ENCODE results near the gene TBC1D1.

The TBC1D1 gene

DNA sequence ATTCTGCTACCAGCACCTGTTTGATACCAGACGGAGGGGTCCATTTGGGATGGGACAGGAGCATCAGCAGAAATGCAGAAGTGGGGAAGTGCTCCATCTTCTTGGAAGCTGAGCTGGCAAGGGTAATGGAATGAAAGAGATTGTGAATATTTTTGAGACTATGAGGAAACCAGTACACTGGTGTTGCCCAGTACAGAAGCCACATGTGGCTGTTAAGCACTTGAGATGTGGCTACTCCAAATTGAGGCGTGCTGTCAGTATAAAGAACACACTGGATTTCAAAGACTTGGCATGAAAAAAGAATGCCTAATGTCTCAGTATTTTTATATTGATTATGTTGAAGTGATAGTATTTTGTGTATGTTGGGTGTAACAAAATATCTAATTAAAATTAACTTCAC lies 222.7 kb downstream of the TBC1D1 start:
- TF ChIP-seq, protein P1, sequence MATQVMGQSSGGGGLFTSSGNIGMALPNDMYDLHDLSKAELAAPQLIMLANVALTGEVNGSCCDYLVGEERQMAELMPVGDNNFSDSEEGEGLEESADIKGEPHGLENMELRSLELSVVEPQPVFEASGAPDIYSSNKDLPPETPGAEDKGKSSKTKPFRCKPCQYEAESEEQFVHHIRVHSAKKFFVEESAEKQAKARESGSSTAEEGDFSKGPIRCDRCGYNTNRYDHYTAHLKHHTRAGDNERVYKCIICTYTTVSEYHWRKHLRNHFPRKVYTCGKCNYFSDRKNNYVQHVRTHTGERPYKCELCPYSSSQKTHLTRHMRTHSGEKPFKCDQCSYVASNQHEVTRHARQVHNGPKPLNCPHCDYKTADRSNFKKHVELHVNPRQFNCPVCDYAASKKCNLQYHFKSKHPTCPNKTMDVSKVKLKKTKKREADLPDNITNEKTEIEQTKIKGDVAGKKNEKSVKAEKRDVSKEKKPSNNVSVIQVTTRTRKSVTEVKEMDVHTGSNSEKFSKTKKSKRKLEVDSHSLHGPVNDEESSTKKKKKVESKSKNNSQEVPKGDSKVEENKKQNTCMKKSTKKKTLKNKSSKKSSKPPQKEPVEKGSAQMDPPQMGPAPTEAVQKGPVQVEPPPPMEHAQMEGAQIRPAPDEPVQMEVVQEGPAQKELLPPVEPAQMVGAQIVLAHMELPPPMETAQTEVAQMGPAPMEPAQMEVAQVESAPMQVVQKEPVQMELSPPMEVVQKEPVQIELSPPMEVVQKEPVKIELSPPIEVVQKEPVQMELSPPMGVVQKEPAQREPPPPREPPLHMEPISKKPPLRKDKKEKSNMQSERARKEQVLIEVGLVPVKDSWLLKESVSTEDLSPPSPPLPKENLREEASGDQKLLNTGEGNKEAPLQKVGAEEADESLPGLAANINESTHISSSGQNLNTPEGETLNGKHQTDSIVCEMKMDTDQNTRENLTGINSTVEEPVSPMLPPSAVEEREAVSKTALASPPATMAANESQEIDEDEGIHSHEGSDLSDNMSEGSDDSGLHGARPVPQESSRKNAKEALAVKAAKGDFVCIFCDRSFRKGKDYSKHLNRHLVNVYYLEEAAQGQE (IDR thresholded peaks at IDR 0.05; ENCODE audit: insufficient read depth in 1 of 2, low read depth in 2 of 2, low read length in 2 of 2): no peak
- TF ChIP-seq TAF1 (IDR thresholded peaks at IDR 0.05; ENCODE audit: borderline replicate concordance, insufficient read depth, low read length): no peak
- no peak for TF ChIP-seq FOXP2 (optimal IDR thresholded peaks at IDR 0.05; ENCODE audit: borderline replicate concordance, extremely low read depth, extremely low read length, insufficient read depth)
- no peak for TF ChIP-seq SIN3A (IDR thresholded peaks at IDR 0.05; ENCODE audit: borderline replicate concordance, insufficient read depth, low read length)
- TF ChIP-seq POLR2AphosphoS5 (IDR thresholded peaks at IDR 0.05; ENCODE audit: low read depth, low read length): no peak

DNA sequence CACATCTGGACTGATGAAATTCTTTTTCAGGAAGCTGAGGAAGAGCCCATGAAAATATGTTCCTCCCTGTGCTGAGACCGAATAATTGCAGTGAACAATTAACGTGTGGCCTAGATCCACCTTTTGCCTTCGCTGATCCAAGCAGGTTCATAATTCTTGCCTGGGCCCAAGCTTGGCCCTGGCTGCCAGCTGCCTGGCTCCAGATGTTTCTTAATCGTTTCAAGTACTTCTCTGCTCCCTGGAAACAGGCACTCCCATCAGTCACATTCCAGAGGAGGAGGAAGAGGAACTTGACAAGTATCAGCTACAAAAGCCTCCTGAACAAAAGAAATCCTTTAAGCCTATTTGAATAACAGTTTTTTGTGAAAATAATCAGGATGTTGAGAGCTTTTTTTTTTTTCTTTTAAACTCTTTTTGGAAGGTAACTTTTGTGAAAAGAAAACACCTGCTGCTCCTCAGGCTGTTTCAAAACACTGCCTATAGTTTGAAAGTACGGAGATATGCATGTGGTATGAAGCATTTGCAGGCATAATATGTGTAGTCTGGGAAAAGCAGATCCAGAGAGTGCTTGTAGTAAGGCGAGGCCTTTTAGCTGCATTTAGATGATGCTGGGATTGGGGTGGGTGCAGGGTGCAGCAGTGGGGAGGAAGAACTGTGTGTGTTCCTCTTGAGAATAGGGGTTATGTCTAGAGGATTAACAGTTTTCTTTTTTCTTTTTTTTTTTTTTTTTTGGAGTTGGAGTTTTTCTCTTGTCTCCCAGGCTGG lies 223.7 kb downstream of the TBC1D1 start:
- TF ChIP-seq POLR2AphosphoS5 (IDR thresholded peaks at IDR 0.05; ENCODE audit: low read depth, low read length): no peak
- TF ChIP-seq FOXP2 (optimal IDR thresholded peaks at IDR 0.05; ENCODE audit: borderline replicate concordance, extremely low read depth, extremely low read length, insufficient read depth): no peak
- TF ChIP-seq, protein P1 (IDR thresholded peaks at IDR 0.05; ENCODE audit: insufficient read depth in 1 of 2, low read depth in 2 of 2, low read length in 2 of 2): no peak
- no peak for TF ChIP-seq SIN3A (IDR thresholded peaks at IDR 0.05; ENCODE audit: borderline replicate concordance, insufficient read depth, low read length)
- no peak for TF ChIP-seq TAF1 (IDR thresholded peaks at IDR 0.05; ENCODE audit: borderline replicate concordance, insufficient read depth, low read length)

DNA sequence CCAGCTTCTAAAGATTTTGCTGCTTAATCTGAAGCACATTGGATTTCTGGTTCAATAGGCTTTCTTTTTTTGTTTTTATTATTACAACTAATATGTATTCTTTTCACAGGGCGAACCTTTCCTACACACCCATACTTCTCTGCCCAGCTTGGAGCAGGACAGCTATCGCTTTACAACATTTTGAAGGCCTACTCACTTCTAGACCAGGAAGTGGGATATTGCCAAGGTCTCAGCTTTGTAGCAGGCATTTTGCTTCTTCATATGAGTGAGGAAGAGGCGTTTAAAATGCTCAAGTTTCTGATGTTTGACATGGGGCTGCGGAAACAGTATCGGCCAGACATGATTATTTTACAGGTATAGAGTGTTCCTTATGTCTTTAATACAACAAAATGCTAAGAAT lies 224.7 kb downstream of the TBC1D1 start:
- TF ChIP-seq TAF1 (IDR thresholded peaks at IDR 0.05; ENCODE audit: borderline replicate concordance, insufficient read depth, low read length) (no peak), POLR2AphosphoS5 (IDR thresholded peaks at IDR 0.05; ENCODE audit: low read depth, low read length) (no peak), FOXP2 (optimal IDR thresholded peaks at IDR 0.05; ENCODE audit: borderline replicate concordance, extremely low read depth, extremely low read length, insufficient read depth) (no peak)

DNA sequence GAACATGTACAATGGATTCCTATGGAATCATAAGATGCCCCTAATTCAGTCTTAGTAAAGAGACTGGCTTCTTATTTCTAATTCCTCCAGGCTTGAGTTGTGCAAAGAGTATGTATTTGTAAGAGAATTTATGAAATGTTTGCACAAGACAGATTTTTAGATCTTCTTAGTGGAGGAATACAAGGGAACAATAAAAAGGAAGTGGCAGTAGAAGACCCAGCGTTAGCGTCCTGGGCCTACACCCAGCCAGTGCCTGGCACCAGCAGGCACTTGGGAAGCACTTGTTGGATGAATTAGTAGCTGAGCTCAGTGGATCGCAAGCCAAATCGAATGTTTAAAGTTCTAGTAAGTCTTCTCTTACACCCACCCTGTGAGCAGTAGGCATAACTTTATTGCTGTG lies 226.7 kb downstream of the TBC1D1 start:
- TF ChIP-seq, protein P1 (IDR thresholded peaks at IDR 0.05; ENCODE audit: insufficient read depth in 1 of 2, low read depth in 2 of 2, low read length in 2 of 2): no peak
- TF ChIP-seq FOXP2 (optimal IDR thresholded peaks at IDR 0.05; ENCODE audit: borderline replicate concordance, extremely low read depth, extremely low read length, insufficient read depth) (no peak), POLR2AphosphoS5 (IDR thresholded peaks at IDR 0.05; ENCODE audit: low read depth, low read length) (no peak), TAF1 (IDR thresholded peaks at IDR 0.05; ENCODE audit: borderline replicate concordance, insufficient read depth, low read length) (no peak), SIN3A (IDR thresholded peaks at IDR 0.05; ENCODE audit: borderline replicate concordance, insufficient read depth, low read length) (no peak)

DNA sequence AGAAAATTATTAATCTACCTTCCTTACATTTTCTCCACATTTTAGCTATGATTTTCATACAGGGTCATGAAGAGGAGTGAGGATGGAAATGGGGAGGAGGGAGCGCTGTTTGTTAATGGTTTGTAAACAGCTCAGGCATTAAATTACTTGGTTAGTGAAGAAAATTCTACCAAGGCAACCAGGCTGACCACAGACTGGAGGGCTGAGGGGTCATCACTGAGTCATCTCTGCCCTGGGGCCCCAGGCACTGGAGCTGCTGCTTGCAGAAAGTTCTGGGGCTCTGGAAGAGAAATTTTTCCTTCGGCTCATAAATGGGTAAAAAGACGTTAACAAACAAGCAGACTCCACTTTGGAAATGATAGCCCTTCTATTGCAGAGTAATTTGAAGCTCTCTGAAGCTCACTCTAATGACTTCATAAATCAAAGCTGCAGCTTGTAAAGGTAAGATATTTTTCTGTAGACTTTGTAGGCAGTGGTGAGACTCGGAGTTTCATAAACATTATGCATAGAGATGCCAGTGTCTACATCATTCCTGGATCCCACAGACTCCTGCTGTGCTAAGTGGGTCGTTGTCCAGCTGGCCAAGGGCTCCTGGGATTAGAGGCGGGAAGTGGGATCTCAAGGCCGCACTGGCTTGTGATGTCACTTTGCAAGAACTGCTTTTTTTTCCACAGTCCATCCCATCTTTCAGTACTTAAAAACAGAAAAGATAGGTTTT lies 228.9 kb downstream of the TBC1D1 start:
- TF ChIP-seq FOXP2 (optimal IDR thresholded peaks at IDR 0.05; ENCODE audit: borderline replicate concordance, extremely low read depth, extremely low read length, insufficient read depth) (no peak), POLR2AphosphoS5 (IDR thresholded peaks at IDR 0.05; ENCODE audit: low read depth, low read length) (no peak), SIN3A (IDR thresholded peaks at IDR 0.05; ENCODE audit: borderline replicate concordance, insufficient read depth, low read length) (no peak), TAF1 (IDR thresholded peaks at IDR 0.05; ENCODE audit: borderline replicate concordance, insufficient read depth, low read length) (no peak)
- TF ChIP-seq, protein P1 (IDR thresholded peaks at IDR 0.05; ENCODE audit: insufficient read depth in 1 of 2, low read depth in 2 of 2, low read length in 2 of 2): no peak
